H1 (cell line): ENCODE measurements around the gene NTN5. TPM values are rescaled to one million over a fixed set of nuclear protein-coding genes. Genes with fewer than 3 reads are reported as not detected.

Experiments
- CTCF ChIA-PET: fragments of 300-600 bp; sonication (Branson Sonifier 250); formaldehyde crosslinking; loops from one replicate; lab custom pipeline; 2021; ENCODE audit not compliant: partially characterized antibody; lab: Charles Lee
- POLR2A ChIA-PET: fragments of 300-600 bp; sonication (Branson Sonifier 250); formaldehyde crosslinking; loops from one replicate; lab custom pipeline; 2021; ENCODE audit warnings: inconsistent platforms; ENCODE audit not compliant: partially characterized antibody; lab: Charles Lee
- DNase-seq, 2 experiments: peaks; one replicate each; pipeline versions ENCODE4 v3.0.0 to v3.0.0-alpha.2; 2010 to 2022; ENCODE audit warnings: low spot score in 2 of 2, low read depth in 1 of 2, mixed read lengths in 1 of 2
- FAIRE-seq: peaks from 2 replicates; lab custom pipeline; 2011; peaks lifted over from hg19 to GRCh38; lab: Jason Lieb, UNC
- H2AFZ ChIP-seq: 2 replicates; pipeline ENCODE4 v1.8.1; 2012; ENCODE audit warnings: low read length, inconsistent platforms
- H2AK5ac ChIP-seq: 2 replicates; pipeline ENCODE4 v1.6.1; 2013; ENCODE audit warnings: low read depth, low read length
- H2BK120ac ChIP-seq: replicated peaks from 2 replicates; pipeline ENCODE3; 2013; ENCODE audit warnings: low read depth, low read length, inconsistent platforms
- H2BK12ac ChIP-seq: 2 replicates; pipeline ENCODE4 v1.6.1; 2013; ENCODE audit warnings: low read depth, low read length
- H2BK15ac ChIP-seq: 2 replicates; pipeline ENCODE4 v1.6.1; 2013; ENCODE audit warnings: low read length
- H2BK20ac ChIP-seq: 2 replicates; pipeline ENCODE4 v1.6.1; 2013; ENCODE audit warnings: low read length
- H2BK5ac ChIP-seq: 2 replicates; pipeline ENCODE4 v1.6.1; 2013; ENCODE audit warnings: low read depth, low read length
- H3K14ac ChIP-seq: 2 replicates; pipeline ENCODE4 v1.6.1; 2013; ENCODE audit warnings: inconsistent platforms; ENCODE audit not compliant: insufficient read length
- H3K18ac ChIP-seq: 2 replicates; pipeline ENCODE4 v1.6.1; 2013; ENCODE audit warnings: low read length; ENCODE audit errors: extremely low read depth
- H3K23ac ChIP-seq: 2 replicates; pipeline ENCODE4 v1.6.1; 2013; ENCODE audit warnings: inconsistent platforms; ENCODE audit not compliant: insufficient read length
- H3K23me2 ChIP-seq: 2 replicates; pipeline ENCODE4 v1.6.1; 2013; ENCODE audit warnings: low read depth, low read length
- H3K27ac ChIP-seq: 2 replicates; pipeline ENCODE4 v1.6.1; 2011; ENCODE audit warnings: low read depth, low read length, inconsistent platforms
- H3K27me3 ChIP-seq, 4 experiments: replicated peaks in 1 of 4; 1 replicate in 1 of 4; 2 replicates in 3 of 4; pipeline versions ENCODE4 v1.6.1 to v1.8.1; 2011 to 2013; ENCODE audit warnings: low read length in 3 of 4, mild to moderate bottlenecking in 3 of 4, inconsistent platforms in 2 of 4, mixed read lengths in 2 of 4, moderate library complexity in 1 of 4; ENCODE audit not compliant: control insufficient read depth in 3 of 4, insufficient read depth in 3 of 4; ENCODE audit errors: extremely low read depth in 1 of 4
- H3K36me3 ChIP-seq, 4 experiments: 2 replicates each; pipeline versions ENCODE4 v1.6.1 to v1.8.1; 2011 to 2013; ENCODE audit warnings: mild to moderate bottlenecking in 4 of 4, low read length in 3 of 4, moderate library complexity in 2 of 4, control low read depth in 1 of 4, inconsistent platforms in 1 of 4; ENCODE audit not compliant: insufficient read depth in 4 of 4, control insufficient read depth in 2 of 4
- H3K4ac ChIP-seq: replicated peaks from 2 replicates; pipeline ENCODE3; 2013; ENCODE audit warnings: low read length, low read depth, mixed read lengths, inconsistent platforms; ENCODE audit not compliant: insufficient read length
- H3K4me1 ChIP-seq, 4 experiments: replicated peaks in 1 of 4; 1 replicate in 1 of 4; 2 replicates in 3 of 4; pipeline versions ENCODE4 v1.6.1 to v1.8.1; 2011 to 2013; ENCODE audit warnings: low read length in 3 of 4, inconsistent platforms in 2 of 4, mixed read lengths in 1 of 4; ENCODE audit not compliant: insufficient read depth in 4 of 4, control insufficient read depth in 3 of 4
- H3K4me2 ChIP-seq, 2 experiments: 2 replicates each; pipeline versions ENCODE4 v1.6.1 to v1.8.1; 2011 to 2013; ENCODE audit warnings: low read depth in 2 of 2, low read length in 2 of 2, control low read depth in 1 of 2, inconsistent platforms in 1 of 2, mild to moderate bottlenecking in 1 of 2; ENCODE audit not compliant: insufficient read depth in 1 of 2
- H3K4me3 ChIP-seq, 4 experiments: fragments of 200-600, 300-600 bp in 1 of 4; sonication (generic), shearing (Covaris generic), sonication (Bioruptor Twin) in 1 of 4; 2 replicates each; pipeline versions ENCODE4 v1.5.1 to v1.8.1; 2011 to 2016; ENCODE audit warnings: low read length in 4 of 4, low read depth in 3 of 4, control low read depth in 2 of 4, inconsistent platforms in 2 of 4, mild to moderate bottlenecking in 2 of 4, mixed read lengths in 1 of 4, moderate library complexity in 1 of 4; ENCODE audit not compliant: insufficient read depth in 2 of 4; ENCODE audit errors: extremely low read depth in 1 of 4
- H3K56ac ChIP-seq: replicated peaks from 2 replicates; pipeline ENCODE3; 2013; ENCODE audit warnings: low read depth, mild to moderate bottlenecking, mixed read lengths, low read length, inconsistent platforms; ENCODE audit not compliant: insufficient read length
- H3K79me1 ChIP-seq: 2 replicates; pipeline ENCODE4 v1.6.1; 2013; ENCODE audit warnings: low read depth, low read length, control low read depth
- H3K79me2 ChIP-seq, 2 experiments: 2 replicates each; pipeline versions ENCODE4 v1.6.1 to v1.8.1; 2012 to 2013; ENCODE audit warnings: low read length in 2 of 2, mild to moderate bottlenecking in 2 of 2, inconsistent platforms in 1 of 2; ENCODE audit not compliant: insufficient read depth in 2 of 2, control insufficient read depth in 1 of 2
- H3K9ac ChIP-seq, 4 experiments: replicated peaks in 1 of 4; 1 replicate in 1 of 4; 2 replicates in 3 of 4; pipeline versions ENCODE4 v1.6.1 to v1.8.1; 2011 to 2013; ENCODE audit warnings: low read depth in 3 of 4, low read length in 3 of 4, control low read depth in 2 of 4, mild to moderate bottlenecking in 2 of 4, moderate library complexity in 2 of 4, inconsistent platforms in 1 of 4; ENCODE audit errors: extremely low read depth in 1 of 4
- H3K9me3 ChIP-seq, 2 experiments: 2 replicates each; pipeline versions ENCODE4 v1.6.1 to v1.8.1; 2012 to 2013; ENCODE audit warnings: mild to moderate bottlenecking in 2 of 2, moderate library complexity in 2 of 2, control low read depth in 1 of 2, inconsistent platforms in 1 of 2, low read depth in 1 of 2, low read length in 1 of 2, mixed read lengths in 1 of 2; ENCODE audit not compliant: insufficient read depth in 2 of 2
- H4K20me1 ChIP-seq, 2 experiments: replicated peaks in 1 of 2; 2 replicates each; pipeline versions ENCODE3 to v1.8.1; 2011 to 2013; ENCODE audit warnings: inconsistent platforms in 2 of 2, low read length in 2 of 2, mild to moderate bottlenecking in 1 of 2; ENCODE audit not compliant: insufficient read depth in 2 of 2, control insufficient read depth in 1 of 2
- H4K5ac ChIP-seq: 2 replicates; pipeline ENCODE4 v1.6.1; 2013; ENCODE audit warnings: low read length, low read depth, mixed read lengths, inconsistent platforms; ENCODE audit not compliant: insufficient read length
- H4K8ac ChIP-seq: 2 replicates; pipeline ENCODE4 v1.8.0; 2013; ENCODE audit warnings: mild to moderate bottlenecking, moderate library complexity, low read length, inconsistent platforms; ENCODE audit not compliant: insufficient read depth; ENCODE audit errors: extremely low read depth
- H4K91ac ChIP-seq: replicated peaks from 2 replicates; pipeline ENCODE3; 2013; ENCODE audit warnings: low read length, mixed read lengths, inconsistent platforms; ENCODE audit not compliant: insufficient read length
- ATF3 ChIP-seq: IDR thresholded peaks from 2 replicates; pipeline ENCODE4 v1.6.1; 2011; ENCODE audit warnings: low read depth, mild to moderate bottlenecking, low read length; ENCODE audit not compliant: insufficient read depth
- BACH1 ChIP-seq: IDR thresholded peaks from 2 replicates; pipeline ENCODE4 v1.6.1; 2012; ENCODE audit warnings: low read length, improper control_type of control experiment
- E2F6 ChIP-seq: IDR thresholded peaks from 2 replicates; pipeline ENCODE4 v1.6.1; 2012; ENCODE audit warnings: inconsistent platforms
- HDAC6 ChIP-seq: IDR thresholded peaks from one replicate; pipeline ENCODE4 v1.7.1; 2012; ENCODE audit warnings: low read depth, mild to moderate bottlenecking, inconsistent platforms, low read length, moderate library complexity
- JUN ChIP-seq: IDR thresholded peaks from 2 replicates; pipeline ENCODE4 v1.6.1; 2011; ENCODE audit warnings: low read depth, mild to moderate bottlenecking, improper control_type of control experiment, low read length
- NRF1 ChIP-seq: IDR thresholded peaks from 2 replicates; pipeline ENCODE4 v1.6.1; 2011; ENCODE audit warnings: mild to moderate bottlenecking, low read depth, low read length, improper control_type of control experiment
- ZNF274 ChIP-seq: IDR thresholded peaks from 2 replicates; pipeline ENCODE4 v1.7.0; 2012; ENCODE audit warnings: low read length, borderline replicate concordance; ENCODE audit errors: extremely low read depth
- WGBS, 2 experiments: shearing (Covaris generic) in 1 of 2; methylation state at CpG; one replicate each; pipeline versions ENCODE4 v1.1.6 to v1.1.7; 2013 to 2015; ENCODE audit warnings: low lambda C conversion rate in 2 of 2, mixed read lengths in 2 of 2, inconsistent platforms in 1 of 2, low coverage in 1 of 2, missing lambda C conversion rate in 1 of 2; ENCODE audit not compliant: insufficient replicate concordance in 2 of 2, insufficient coverage in 1 of 2, insufficient read length in 1 of 2; ENCODE audit errors: extremely low coverage in 1 of 2, missing lambda C conversion rate in 1 of 2; 5-methylcytosine and 5-hydroxymethylcytosine counted together
- polyA plus RNA-seq, 7 experiments: library from polyadenylated mRNA; depleted of rRNA in 3 of 7; stranded (reverse) in 5 of 7; unstranded in 2 of 7; fragments of >200 nt in 5 of 7; fragments of 200-250 nt in 2 of 7; gene quantifications; 1 replicate in 5 of 7; 2 replicates in 1 of 7; 4 replicates in 1 of 7; pipeline versions ENCODE4 v1.2.1 to v1.2.3, GENCODE V29; 2011 to 2013; ENCODE audit warnings: missing spikeins in 2 of 7, mixed read lengths in 2 of 7
- total RNA-seq: library from RNA; stranded (reverse); fragmentation: NEBNext Ultra II Directional; extraction: Animal tissue kit (Norgen Biotek cat#: 25700); gene quantifications from 2 replicates; pipeline ENCODE4 v1.2.1, GENCODE V29; 2021

The NTN5 gene
- total and polyA plus RNA-seq, 2 of the 8 experiments (the other 6 are each of a cell fraction or from before 2014, with no cell fraction given), result 0.47 to 0.85 TPM

DNA sequence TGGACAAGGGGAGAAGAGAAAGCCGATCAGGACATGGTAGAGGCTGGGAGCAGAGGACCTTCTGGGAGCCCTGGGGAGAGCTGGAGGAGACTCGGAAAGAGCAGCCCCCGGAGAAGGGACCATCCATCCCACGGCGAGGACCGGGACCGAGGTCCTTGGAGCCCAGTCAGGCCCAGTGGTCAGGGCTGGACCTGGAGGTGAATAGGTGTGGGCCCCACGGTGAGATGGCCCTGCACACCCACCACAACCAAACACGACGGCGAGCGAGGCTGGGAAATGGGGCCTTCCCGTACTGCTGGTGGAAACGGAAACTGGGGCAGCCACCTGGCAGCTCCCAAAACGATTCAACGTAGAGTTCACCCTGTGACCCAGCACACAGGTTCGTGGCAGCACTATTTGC is 3.7 kb upstream of the NTN5 start:
- ChIA-PET CTCF (interaction anchor here (0.6 to 5.8 kb wide), 17 partner anchors 8 to 838 kb away, joined by 3 to 59 read pairs (median 9); partner anchors contain the start of genes CA11 and FUT2), POLR2A (interaction anchor here (1.6 to 2.6 kb wide), 2 partner anchors 20 to 37 kb away, joined by 7 to 12 read pairs; partner anchors contain the start of gene FUT2)
- H4K8ac ChIP-seq, result no peak overlapping the region
- H2BK15ac ChIP-seq, result no peak overlapping the region
- no peak overlapping the region for H2BK120ac ChIP-seq
- no peak overlapping the region for H3K4ac ChIP-seq
- peaks cover 12% of the 10 kb centered on the region; the same call in 1 of the 2 replicates for H3K23me2 ChIP-seq
- H3K14ac ChIP-seq, result no peak overlapping the region
- H2BK12ac ChIP-seq, result no peak overlapping the region
- no peak overlapping the region for H3K23ac ChIP-seq
- peaks cover 2 to 23% (median 19%) of the 10 kb centered on the region in 4 experiments for H3K4me1 ChIP-seq
- no peak overlapping the region for H2BK20ac ChIP-seq
- H3K18ac ChIP-seq, result no peak overlapping the region
- H4K91ac ChIP-seq, result no peak overlapping the region
- H3K4me3 ChIP-seq, result no peak overlapping the region
- no peak overlapping the region for H2AK5ac ChIP-seq
- no peak overlapping the region for H3K9ac ChIP-seq
- peaks cover 0 to 5% (median 3%) of the 10 kb centered on the region in 4 experiments; a peak in 2 of 7 replicates for H3K27me3 ChIP-seq
- TF ChIP-seq HDAC6 (no peak), E2F6 (no peak), ZNF274 (no peak), BACH1 (no peak), NRF1 (no peak), JUN (no peak), ATF3 (no peak)
- TF ChIP-seq, all 59 proteins: peak for 0
- Histone ChIP-seq H3K56ac (no peak overlapping the region), H4K5ac (no peak overlapping the region), H3K36me3 (no peaks in the 10 kb centered on the region), H2AFZ (no peak overlapping the region), H3K9me3 (no peaks in the 10 kb centered on the region), H3K27ac (no peak overlapping the region), H3K79me1 (no peaks in the 10 kb centered on the region), H4K20me1 (no peaks in the 10 kb centered on the region), H3K4me2 (no peak overlapping the region), H2BK5ac (no peak overlapping the region), H3K79me2 (no peaks in the 10 kb centered on the region)
- FAIRE-seq (no peak), DNase-seq (no peak)
- WGBS, 2 experiments, result 96% methylated on average over 16 of the region's 17 CpGs; no CpG with 5 or more reads in 1 of the 2 experiments
